Caco-2 (cell line): ENCODE results near the gene SOX30. TPM values are rescaled to one million over a fixed set of nuclear protein-coding genes. Genes with fewer than 3 reads are reported as not detected.

Experiments
- BruUV-seq: library from RNA; stranded (reverse); fragments of 400-500 nt; replicated peaks from 2 replicates; lab custom pipeline; 2021; lab: Mats Ljungman, UMichigan
- CTCF ChIA-PET: fragments of 300-600 bp; sonication (Branson Sonifier 250); formaldehyde crosslinking; loops from one replicate; lab custom pipeline; 2022; ENCODE audit warnings: antibody characterized with exemption; lab: Charles Lee
- POLR2A ChIA-PET: fragments of 300-600 bp; sonication (Branson Sonifier 250); formaldehyde crosslinking; loops from one replicate; lab custom pipeline; 2022; ENCODE audit warnings: antibody characterized with exemption; lab: Charles Lee
- DNase-seq, 2 experiments: peaks; one replicate each; pipeline versions ENCODE4 v3.0.0 to v3.0.0-alpha.2; 2020 to 2022
- H3K27me3 ChIP-seq: replicated peaks from 2 replicates; pipeline ENCODE4 v1.6.0; 2011; ENCODE audit warnings: low read length; ENCODE audit not compliant: control insufficient read depth, insufficient read depth
- H3K36me3 ChIP-seq: 2 replicates; pipeline ENCODE4 v1.5.1; 2011; ENCODE audit warnings: low read length; ENCODE audit not compliant: control insufficient read depth, insufficient read depth
- H3K4me1 ChIP-seq: fragments of 250-450 bp; sonication (Bioruptor Pico); 2 replicates; pipeline ENCODE4 v1.5.1; 2020; ENCODE audit warnings: mild to moderate bottlenecking
- H3K4me3 ChIP-seq: 2 replicates; pipeline ENCODE4 v1.5.1; 2011; ENCODE audit warnings: low read depth, mild to moderate bottlenecking, control low read depth, low read length
- H3K9me3 ChIP-seq: fragments of 250-450 bp; sonication (Bioruptor Pico); 2 replicates; pipeline ENCODE4 v1.5.1; 2020; ENCODE audit warnings: mild to moderate bottlenecking, moderate library complexity
- H3K27ac Mint-ChIP-seq: one replicate; pipeline ENCODE4 v1.8.0; 2022; ENCODE audit warnings: mixed read lengths; ENCODE audit not compliant: unreplicated experiment
- H3K27me3 Mint-ChIP-seq: one replicate; pipeline ENCODE4 v1.8.0; 2022; ENCODE audit warnings: mixed read lengths; ENCODE audit not compliant: insufficient read depth, unreplicated experiment
- H3K36me3 Mint-ChIP-seq: one replicate; pipeline ENCODE4 v1.8.0; 2022; ENCODE audit warnings: mild to moderate bottlenecking, mixed read lengths; ENCODE audit not compliant: insufficient read depth, unreplicated experiment
- H3K4me1 Mint-ChIP-seq: one replicate; pipeline ENCODE4 v1.8.0; 2022; ENCODE audit warnings: low read depth, mixed read lengths; ENCODE audit not compliant: unreplicated experiment
- H3K4me3 Mint-ChIP-seq: one replicate; pipeline ENCODE4 v1.8.0; 2022; ENCODE audit warnings: mild to moderate bottlenecking, moderate library complexity, mixed read lengths; ENCODE audit not compliant: unreplicated experiment
- H3K9me3 Mint-ChIP-seq: one replicate; pipeline ENCODE4 v1.8.0; 2022; ENCODE audit warnings: mixed read lengths; ENCODE audit not compliant: unreplicated experiment
- CTCF ChIP-seq, 2 experiments: fragments of 200-600 bp in 1 of 2; IDR thresholded peaks; 1 replicate in 1 of 2; 2 replicates in 1 of 2; pipeline versions ENCODE4 v1.5.1 to v1.8.0; 2011 to 2022; ENCODE audit warnings: antibody characterized with exemption in 1 of 2, control low read depth in 1 of 2, inconsistent platforms in 1 of 2, low read depth in 1 of 2, low read length in 1 of 2, mild to moderate bottlenecking in 1 of 2, moderate library complexity in 1 of 2; ENCODE audit not compliant: insufficient read depth in 1 of 2, severe bottlenecking in 1 of 2, unreplicated experiment in 1 of 2
- intact Hi-C: fragments of 100-400 bp; cut with micrococcal nuclease; formaldehyde crosslinking; loops from one replicate; pipeline ENCODE4 v1.10.0; 2022; ENCODE audit not compliant: unreplicated experiment
- total RNA-seq: library from RNA; stranded (reverse); gene quantifications from 2 replicates; pipeline ENCODE4 v1.2.3, GENCODE V29; 2022

SOX30 gene
- total RNA-seq, 1 experiment from 2014 or later: 2.9 TPM

GRCh38 chr5:157658893-157659292 is 6.7 kb upstream of the SOX30 start:
- no TSS peak for BruUV-seq
- 0 out of 2 replicates have a peak, but pooled peaks cover 4% of the 10 kb centered on the region for H3K9me3 ChIP-seq
- intact Hi-C loops: no loop called here
- H3K27me3 ChIP-seq: no peaks in the 10 kb centered on the region
- no peak overlapping the region for H3K4me3 ChIP-seq
- no peaks in the 10 kb centered on the region for H3K36me3 Mint-ChIP-seq
- no peaks in the 10 kb centered on the region for H3K36me3 ChIP-seq
- DNase-seq: no peak
- POLR2A ChIA-PET: no interaction called here
- no peaks in the 10 kb centered on the region for H3K27me3 Mint-ChIP-seq
- H3K4me1 Mint-ChIP-seq: peaks cover 14% of the 10 kb centered on the region
- TF ChIP-seq CTCF (IDR thresholded peaks at IDR 0.05; ENCODE audit: insufficient read depth in 1 of 2, low read depth in 1 of 2, low read length in 1 of 2, severe bottlenecking in 1 of 2, unreplicated experiment in 1 of 2): no peak
- no peak overlapping the region for H3K27ac Mint-ChIP-seq
- H3K9me3 Mint-ChIP-seq: no peaks in the 10 kb centered on the region
- no peak overlapping the region for H3K4me3 Mint-ChIP-seq
- CTCF ChIA-PET: no interaction called here
- H3K4me1 ChIP-seq: peaks cover 14% of the 10 kb centered on the region; the same call in 1 of the 2 replicates

GRCh38 chr5:157657516-157657915 is 5.3 kb upstream of the SOX30 start:
- DNase-seq: no peak
- Histone ChIP-seq H3K27me3 (no peaks in the 10 kb centered on the region), H3K9me3 (0 out of 2 replicates have a peak, but pooled peaks cover 4% of the 10 kb centered on the region), H3K4me1 (peaks cover 13% of the 10 kb centered on the region), H3K4me3 (no peak overlapping the region), H3K36me3 (no peaks in the 10 kb centered on the region)
- intact Hi-C loops: no loop called here
- peaks cover under 1% of the 10 kb centered on the region for H3K36me3 Mint-ChIP-seq
- no TSS peak for BruUV-seq
- H3K9me3 Mint-ChIP-seq: peaks cover 9% of the 10 kb centered on the region
- H3K27ac Mint-ChIP-seq: no peak overlapping the region
- H3K4me3 Mint-ChIP-seq: no peak overlapping the region
- no peaks in the 10 kb centered on the region for H3K27me3 Mint-ChIP-seq
- H3K4me1 Mint-ChIP-seq: peaks cover 15% of the 10 kb centered on the region
- ChIA-PET POLR2A (no interaction called here), CTCF (no interaction called here)
- TF ChIP-seq CTCF (IDR thresholded peaks at IDR 0.05; ENCODE audit: insufficient read depth in 1 of 2, low read depth in 1 of 2, low read length in 1 of 2, severe bottlenecking in 1 of 2, unreplicated experiment in 1 of 2): no peak

- intact Hi-C loops: loop anchor here (1.0 to 5.0 kb wide), 5 partner anchors 19 to 123 kb away; partner anchors contain the start of genes ADAM19 and LSM11
- peak overlapping the region; percentile 57 for H3K4me3 ChIP-seq
- no peaks in the 10 kb centered on the region for H3K36me3 ChIP-seq
- ChIA-PET POLR2A (interaction anchor here (0.5 to 1.5 kb wide), 9 partner anchors 28 to 379 kb away, joined by 3 to 17 read pairs (median 3); partner anchors contain the start of gene THG1L), CTCF (interaction anchor here (1.0 to 2.1 kb wide), 10 partner anchors 17 to 324 kb away, joined by 3 to 16 read pairs (median 6); partner anchors contain the start of genes LSM11 and THG1L)
- peak overlapping the region; percentile 90 for H3K27ac Mint-ChIP-seq
- H3K27me3 Mint-ChIP-seq: no peaks in the 10 kb centered on the region
- peak overlapping the region; percentile 73 for H3K4me3 Mint-ChIP-seq
- H3K9me3 Mint-ChIP-seq: peaks cover 9% of the 10 kb centered on the region
- no peaks in the 10 kb centered on the region for H3K9me3 ChIP-seq
- BruUV-seq: no TSS peak
- peaks cover 7% of the 10 kb centered on the region for H3K4me1 ChIP-seq
- peaks cover 13% of the 10 kb centered on the region for H3K36me3 Mint-ChIP-seq
- H3K27me3 ChIP-seq: no peaks in the 10 kb centered on the region
- peak; percentile 22 to 62 for TF ChIP-seq CTCF (IDR thresholded peaks at IDR 0.05; ENCODE audit: insufficient read depth in 1 of 2, low read depth in 1 of 2, low read length in 1 of 2, severe bottlenecking in 1 of 2, unreplicated experiment in 1 of 2)
- DNase-seq: peak; percentile 92 to 93
- H3K4me1 Mint-ChIP-seq: peaks cover 6% of the 10 kb centered on the region
Measured at GRCh38 chr5:157651623-157652376, 438 bp downstream of the SOX30 start.
